ENCODE measurements around the gene ADAMTS2.
"Not testable (repeated sequence)": the region's sequence is repeated elsewhere in the genome, so short reads cannot be mapped to it uniquely, and the experiment has no call there.

The ADAMTS2 gene

DNA sequence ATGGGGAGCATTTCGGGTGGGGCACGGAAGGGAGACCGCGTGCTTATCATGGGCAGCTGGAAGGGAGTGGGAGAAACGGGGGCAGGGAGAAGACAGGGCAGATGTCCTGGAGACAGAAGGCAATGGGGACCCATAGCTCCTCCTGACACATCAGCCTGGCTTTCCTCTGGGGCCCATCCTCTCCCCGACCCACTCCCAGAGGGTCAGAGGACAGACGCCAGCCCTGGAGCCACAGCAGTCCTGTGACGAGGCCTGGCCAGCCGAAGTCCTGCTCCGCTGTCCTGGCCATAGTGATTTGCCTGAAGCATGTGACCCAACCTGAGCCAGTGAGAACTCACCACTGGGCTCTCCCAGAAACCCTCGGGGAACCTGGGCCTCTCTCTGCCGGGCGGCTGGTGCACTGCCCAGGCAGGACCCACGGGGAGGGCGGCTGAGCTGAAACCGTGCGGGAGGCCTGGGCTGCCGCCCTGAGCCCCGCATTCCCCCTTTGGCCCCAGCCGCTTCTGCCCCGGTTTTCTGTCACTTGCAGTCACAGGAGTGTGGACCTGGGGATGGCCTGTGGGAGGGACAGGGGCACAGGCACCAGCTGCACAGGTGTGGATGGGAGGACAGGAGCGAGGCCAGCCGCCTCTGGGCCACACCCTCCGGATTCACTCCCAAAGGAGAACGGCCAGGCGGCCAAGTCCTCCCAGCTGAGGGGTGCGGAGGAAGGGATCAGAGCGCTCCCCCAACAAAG is 19.8 kb downstream of the ADAMTS2 start:
- no peak for DNase-seq (ENCODE audit: low read depth)

GRCh38 chr5:179324760-179325295 is 20.4 kb downstream of the ADAMTS2 start:
- DNase-seq (ENCODE audit: low read depth) = no peak

DNA sequence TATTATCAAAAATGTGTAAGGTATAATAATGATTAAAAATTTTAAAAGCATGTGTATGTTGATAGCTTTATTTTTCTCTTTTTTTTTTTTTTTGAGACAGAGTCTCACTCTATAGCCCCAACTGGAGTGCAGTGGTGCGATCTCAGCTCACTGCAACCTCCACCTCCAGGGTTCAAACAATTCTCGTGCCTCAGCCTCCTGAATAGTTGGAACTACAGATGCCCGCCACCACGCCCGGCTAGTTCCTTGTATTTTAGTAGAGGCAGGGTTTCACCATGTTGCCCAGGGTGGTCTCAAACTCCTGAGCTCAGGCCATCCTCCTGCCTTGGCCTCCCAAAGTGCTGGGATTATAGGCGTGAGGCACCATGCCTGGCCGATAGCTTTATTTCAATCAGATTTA is 20.9 kb downstream of the ADAMTS2 start:
- DNase-seq (ENCODE audit: low read depth) = not testable (repeated sequence)

DNA sequence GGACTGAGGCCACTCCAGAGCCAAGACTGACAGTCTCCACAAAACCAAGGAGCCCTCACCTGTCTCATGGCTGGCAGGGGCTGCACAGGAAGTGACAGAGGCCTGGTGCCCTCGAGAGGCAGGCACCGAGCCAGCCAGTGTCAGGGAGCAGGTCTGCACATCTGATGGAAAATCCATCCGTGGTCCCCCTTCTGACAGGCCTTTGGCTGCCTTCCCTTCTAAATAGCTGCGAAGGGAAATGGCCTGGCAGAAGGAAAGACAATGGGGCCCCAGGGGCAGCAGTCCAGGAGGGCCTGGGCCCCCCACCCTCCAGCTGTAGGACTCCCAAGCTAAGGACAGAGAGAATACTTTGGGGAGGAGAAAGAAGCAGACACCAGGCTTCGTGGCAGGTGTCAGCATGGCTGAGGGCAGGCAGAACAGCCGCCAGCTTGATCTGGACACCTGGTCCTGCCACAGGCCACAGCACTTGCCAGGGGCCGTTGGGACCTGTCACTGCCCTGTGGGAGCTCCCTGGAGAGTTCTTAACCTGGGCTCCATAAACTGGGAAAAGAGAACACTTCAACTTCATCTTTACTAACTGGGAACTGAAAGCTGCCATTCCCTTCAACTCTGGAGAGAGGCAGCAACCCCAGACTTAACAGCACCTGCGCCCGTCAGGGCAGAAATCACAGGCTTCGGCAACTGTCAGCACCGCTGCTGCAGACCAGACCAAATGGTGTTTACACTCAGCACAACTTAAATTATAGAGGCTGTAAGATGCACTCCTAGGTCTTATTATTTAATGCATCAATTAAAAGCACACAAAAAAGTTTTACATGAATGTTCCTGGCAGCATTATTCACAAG is 22.0 kb downstream of the ADAMTS2 start:
- DNase-seq (ENCODE audit: low read depth) = no peak

- DNase-seq (ENCODE audit: low read depth) = no peak
Observed at GRCh38 chr5:179322071-179323025, 22.9 kb downstream of the ADAMTS2 start.

DNA sequence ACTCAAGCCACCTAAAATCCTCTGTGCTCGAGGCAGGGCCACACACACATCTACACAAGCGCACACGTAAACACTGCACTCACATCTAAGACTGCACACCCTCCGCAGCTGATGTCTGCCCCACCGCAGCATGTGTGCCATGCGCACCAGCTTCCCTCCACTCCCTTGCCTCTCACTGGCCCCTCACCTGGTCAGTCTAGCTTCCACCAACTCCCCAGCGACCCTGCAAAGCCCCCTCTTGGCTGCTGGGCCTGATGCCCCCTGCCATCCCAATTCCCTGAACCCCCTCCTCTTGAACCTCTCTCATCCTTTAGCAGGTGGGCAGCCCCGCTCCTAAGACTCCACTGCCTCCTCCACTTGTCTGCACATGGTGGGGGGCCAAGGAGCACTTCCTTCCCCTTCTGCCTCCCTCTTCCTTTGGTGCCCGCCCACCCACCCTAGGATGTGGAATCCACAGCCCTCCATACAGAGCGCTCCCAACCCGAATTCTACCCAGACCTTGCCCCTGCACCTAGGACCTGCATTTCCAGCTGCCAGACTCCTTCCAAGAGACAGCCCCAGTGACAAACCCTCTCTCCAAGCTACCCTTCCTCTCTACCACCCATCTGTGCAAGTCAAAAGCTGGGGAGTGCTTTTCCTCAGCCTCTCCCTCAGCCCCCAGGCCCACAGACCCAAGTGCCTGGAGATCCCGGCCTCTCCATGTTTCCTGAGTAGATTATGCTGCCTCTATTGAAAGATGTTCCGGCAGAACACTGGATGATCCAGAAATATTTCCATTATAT is 23.9 kb downstream of the ADAMTS2 start:
- DNase-seq (ENCODE audit: low read depth) = no peak

GRCh38 chr5:179319741-179320281 is 25.4 kb downstream of the ADAMTS2 start:
- DNase-seq (ENCODE audit: low read depth) = no peak

- no peak for DNase-seq (ENCODE audit: low read depth)
Observed at GRCh38 chr5:179319123-179319522, 26.1 kb downstream of the ADAMTS2 start.

- no peak for DNase-seq (ENCODE audit: low read depth)
Observed at GRCh38 chr5:179318221-179318955, 26.9 kb downstream of the ADAMTS2 start.

DNA sequence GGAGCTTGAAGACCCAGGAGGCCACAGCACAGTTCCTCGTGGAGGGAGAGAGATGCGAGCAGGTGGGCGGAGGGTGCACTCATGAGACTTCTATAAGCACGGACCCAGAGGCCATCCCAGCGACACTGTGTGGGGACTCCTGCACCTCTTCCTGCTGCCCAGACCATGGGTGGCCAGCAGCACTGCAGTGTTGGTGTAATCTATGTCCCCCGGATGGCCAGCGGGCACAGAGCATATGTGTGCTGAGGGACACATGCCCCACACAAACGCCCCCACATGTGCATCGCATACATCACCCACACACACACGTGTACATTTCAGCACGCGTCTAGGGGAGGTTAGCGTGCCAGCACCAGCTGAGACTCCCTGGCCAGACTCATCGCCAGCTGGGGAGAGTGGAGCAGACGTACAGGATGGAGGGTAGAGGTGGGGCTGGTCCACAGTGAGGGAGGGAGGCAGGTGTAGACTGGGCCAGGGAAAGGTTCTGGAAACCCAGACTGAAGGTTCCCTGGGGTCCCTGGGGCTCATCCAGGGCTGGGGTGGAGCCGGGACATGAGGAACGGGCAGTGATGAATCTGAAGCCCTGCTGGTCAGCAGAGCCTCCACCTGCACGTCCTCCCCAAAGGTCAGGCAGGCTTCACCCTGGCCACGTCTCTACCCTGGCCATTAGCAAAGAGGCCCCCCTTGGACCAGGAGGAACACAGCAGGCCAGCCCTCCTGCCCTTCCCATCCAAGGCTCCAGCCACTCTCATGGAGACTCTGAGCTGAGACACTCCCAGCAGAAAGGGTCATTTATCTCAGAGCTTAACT is 27.6 kb downstream of the ADAMTS2 start:
- DNase-seq (ENCODE audit: low read depth) = no peak

- DNase-seq (ENCODE audit: low read depth) = no peak
Observed at GRCh38 chr5:179316982-179317381, 28.3 kb downstream of the ADAMTS2 start.

DNA sequence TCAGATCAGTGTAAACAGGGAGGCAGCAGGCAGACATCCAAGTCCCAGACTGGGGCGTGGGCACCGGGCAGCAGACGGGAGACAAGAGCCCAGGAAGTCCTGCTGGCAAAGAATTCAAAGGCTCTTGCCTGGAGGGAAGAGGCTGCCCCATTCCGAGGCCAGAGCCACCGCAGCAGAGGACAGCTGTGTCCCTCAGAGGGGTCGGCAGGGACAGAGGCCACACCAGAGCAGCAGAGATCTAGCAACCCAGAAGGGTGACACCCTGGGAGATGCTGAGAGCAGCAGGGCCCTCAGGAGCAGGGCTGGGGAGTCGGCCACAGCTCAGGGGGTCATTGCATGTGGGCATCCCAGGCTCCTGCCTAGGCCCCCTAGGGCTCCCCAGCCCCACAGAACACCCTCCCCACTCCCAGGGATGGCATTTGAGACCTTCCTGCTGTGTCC is 29.1 kb downstream of the ADAMTS2 start:
- DNase-seq (ENCODE audit: low read depth) = no peak

DNA sequence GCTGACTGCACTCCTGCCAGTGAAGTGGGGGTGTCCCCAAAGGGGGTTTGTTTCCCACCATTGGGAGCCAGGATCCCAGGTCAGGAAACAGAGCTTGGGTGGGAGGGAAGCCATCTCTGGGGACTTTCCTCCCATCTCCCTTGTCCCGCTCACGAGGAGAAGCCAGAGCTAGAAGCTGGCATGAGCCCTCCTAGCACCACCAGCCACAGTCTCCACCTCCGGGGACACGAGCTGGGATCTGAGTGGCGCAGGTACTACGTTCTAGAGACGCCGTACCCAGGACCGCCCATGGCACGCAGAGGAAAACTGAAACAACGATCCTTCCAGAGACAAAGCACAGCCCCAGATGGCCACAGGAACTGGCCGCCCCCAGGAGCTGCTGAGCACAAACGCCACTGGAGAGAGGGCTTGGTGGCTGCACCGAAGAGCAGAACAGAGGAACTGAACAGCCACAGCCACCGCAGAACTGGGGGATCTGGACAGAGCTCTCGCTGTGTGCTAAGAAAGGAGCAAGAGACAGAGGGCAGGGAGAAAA is 29.8 kb downstream of the ADAMTS2 start:
- no peak for DNase-seq (ENCODE audit: low read depth)

GRCh38 chr5:179314606-179315355 is 30.5 kb downstream of the ADAMTS2 start:
- no peak for DNase-seq (ENCODE audit: low read depth)

- DNase-seq (ENCODE audit: low read depth) = no peak
Observed at GRCh38 chr5:179313849-179314521, 31.3 kb downstream of the ADAMTS2 start.

DNA sequence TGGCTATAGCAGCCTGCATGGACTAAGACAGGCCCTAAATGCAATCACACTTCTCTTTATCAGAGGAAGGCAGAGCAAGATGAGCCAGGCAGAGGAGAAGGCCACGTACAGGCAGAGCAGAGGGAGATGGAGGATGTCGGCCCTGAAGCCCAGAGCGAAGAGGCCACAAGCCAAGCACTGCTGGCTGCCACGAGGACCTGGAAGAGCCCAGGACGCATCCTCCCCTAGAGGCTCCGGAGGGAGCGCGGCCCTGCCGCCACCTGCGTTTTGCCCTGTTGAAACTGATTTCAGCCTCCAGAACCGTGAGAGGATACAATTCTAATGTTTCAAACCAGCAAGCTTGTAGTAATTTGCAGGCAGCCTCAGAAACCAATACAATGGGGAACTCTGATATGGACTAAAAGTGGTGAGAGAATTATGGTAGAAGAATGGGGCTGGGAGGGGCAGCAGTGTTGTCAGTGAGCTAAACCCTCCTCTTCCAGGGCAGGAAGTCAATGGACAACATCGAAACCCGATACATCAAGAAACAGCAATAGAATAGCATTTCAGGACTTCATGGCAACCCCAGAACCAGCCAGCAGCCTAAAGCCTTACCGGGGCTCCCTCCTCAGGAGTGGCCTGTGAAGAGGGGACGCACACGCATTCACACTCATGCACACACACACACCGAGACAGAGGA is 32.6 kb downstream of the ADAMTS2 start:
- no peak for DNase-seq (ENCODE audit: low read depth)

GRCh38 chr5:179311581-179311980 is 33.7 kb downstream of the ADAMTS2 start:
- DNase-seq (ENCODE audit: low read depth) = no peak

Measured in stimulated activated CD8-positive, alpha-beta memory T cell treated with anti-CD3 and anti-CD28 coated beads, Interleukin-15, amount 100 ng/mL, for 24 hours (primary cell).